AML-193 (cell line): ENCODE measurements around the gene FAM9C.

ENCODE experiments used
- DNase-seq, 2 experiments: peaks; one replicate each; lab custom pipeline; 2025; lab: John Stamatoyannopoulos, UW

The FAM9C gene

GRCh38 chrX:13007519-13008188 is 36.8 kb downstream of the FAM9C start:
- DNase-seq = no peak

GRCh38 chrX:13005661-13006473 is 38.6 kb downstream of the FAM9C start:
- no peak for DNase-seq

GRCh38 chrX:13001961-13002671 is 42.3 kb downstream of the FAM9C start:
- DNase-seq = no peak

- no peak for DNase-seq
These were observed 43.3 kb downstream of the FAM9C start for GRCh38 chrX:13001097-13001496.

- DNase-seq = no peak
These were observed 44.1 kb downstream of the FAM9C start for GRCh38 chrX:13000301-13000811.

GRCh38 chrX:12999422-12999821 is 45.0 kb downstream of the FAM9C start:
- no peak for DNase-seq

- DNase-seq = no peak
These were observed 46.3 kb downstream of the FAM9C start for GRCh38 chrX:12997906-12998687.

- no peak for DNase-seq
These were observed 47.4 kb downstream of the FAM9C start for GRCh38 chrX:12996934-12997435.

- no peak for DNase-seq
These were observed 50.1 kb downstream of the FAM9C start for GRCh38 chrX:12994321-12994720.

GRCh38 chrX:12993826-12994225 is 50.6 kb downstream of the FAM9C start:
- no peak for DNase-seq

GRCh38 chrX:12992544-12993118 is 51.8 kb downstream of the FAM9C start:
- no peak for DNase-seq

GRCh38 chrX:12991575-12991974 is 52.8 kb downstream of the FAM9C start:
- no peak for DNase-seq

- no peak for DNase-seq
These were observed 55.0 kb downstream of the FAM9C start for GRCh38 chrX:12989461-12989860.

GRCh38 chrX:12988797-12989196 is 55.6 kb downstream of the FAM9C start:
- no peak for DNase-seq

GRCh38 chrX:12987900-12988594 is 56.4 kb downstream of the FAM9C start:
- DNase-seq = no peak

GRCh38 chrX:12987340-12987739 is 57.1 kb downstream of the FAM9C start:
- no peak for DNase-seq

- no peak for DNase-seq
These were observed 57.5 kb downstream of the FAM9C start for GRCh38 chrX:12986886-12987285.

GRCh38 chrX:12986164-12986779 is 58.1 kb downstream of the FAM9C start:
- DNase-seq = no peak
